GM12864 (cell line): ENCODE data around the gene FPR3.

Experiments
- DNase-seq: peaks from one replicate; pipeline ENCODE4 v3.0.0-alpha.2; 2011; ENCODE audit warnings: low read depth
- H3K4me3 ChIP-seq: 2 replicates; pipeline ENCODE4 v1.5.1; 2011; ENCODE audit warnings: mild to moderate bottlenecking, low read depth, low read length, control low read depth
- TF ChIP-seq, protein P1 (sequence below): IDR thresholded peaks from 2 replicates; pipeline ENCODE4 v1.5.1; 2011; ENCODE audit warnings: low read depth, mild to moderate bottlenecking, moderate library complexity, low read length, control low read depth, inconsistent platforms; ENCODE audit errors: missing control alignments

Gene FPR3

DNA sequence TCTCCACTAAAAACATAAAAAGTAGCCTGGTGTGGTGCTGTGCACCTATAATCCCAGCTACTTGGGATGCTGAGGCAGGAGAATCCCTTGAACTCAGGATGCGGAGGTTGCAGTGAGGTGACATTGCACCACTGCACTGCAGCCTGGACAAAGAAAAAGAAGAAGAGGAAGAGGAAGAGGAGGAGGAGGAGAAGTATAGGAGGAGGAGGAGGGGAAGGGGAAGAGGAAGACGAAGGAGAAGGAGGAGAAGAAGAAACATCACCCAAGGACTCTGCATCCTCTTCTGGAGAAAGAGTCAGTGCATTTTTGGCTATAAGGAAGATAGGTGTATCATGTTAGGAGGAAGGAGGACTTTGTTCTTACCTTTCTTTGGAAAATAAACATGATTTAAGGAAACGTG lies 13.0 kb upstream of the FPR3 start:
- no peak for DNase-seq
- no peak overlapping the region for H3K4me3 ChIP-seq
- TF ChIP-seq, protein P1, sequence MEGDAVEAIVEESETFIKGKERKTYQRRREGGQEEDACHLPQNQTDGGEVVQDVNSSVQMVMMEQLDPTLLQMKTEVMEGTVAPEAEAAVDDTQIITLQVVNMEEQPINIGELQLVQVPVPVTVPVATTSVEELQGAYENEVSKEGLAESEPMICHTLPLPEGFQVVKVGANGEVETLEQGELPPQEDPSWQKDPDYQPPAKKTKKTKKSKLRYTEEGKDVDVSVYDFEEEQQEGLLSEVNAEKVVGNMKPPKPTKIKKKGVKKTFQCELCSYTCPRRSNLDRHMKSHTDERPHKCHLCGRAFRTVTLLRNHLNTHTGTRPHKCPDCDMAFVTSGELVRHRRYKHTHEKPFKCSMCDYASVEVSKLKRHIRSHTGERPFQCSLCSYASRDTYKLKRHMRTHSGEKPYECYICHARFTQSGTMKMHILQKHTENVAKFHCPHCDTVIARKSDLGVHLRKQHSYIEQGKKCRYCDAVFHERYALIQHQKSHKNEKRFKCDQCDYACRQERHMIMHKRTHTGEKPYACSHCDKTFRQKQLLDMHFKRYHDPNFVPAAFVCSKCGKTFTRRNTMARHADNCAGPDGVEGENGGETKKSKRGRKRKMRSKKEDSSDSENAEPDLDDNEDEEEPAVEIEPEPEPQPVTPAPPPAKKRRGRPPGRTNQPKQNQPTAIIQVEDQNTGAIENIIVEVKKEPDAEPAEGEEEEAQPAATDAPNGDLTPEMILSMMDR: no peak

DNA sequence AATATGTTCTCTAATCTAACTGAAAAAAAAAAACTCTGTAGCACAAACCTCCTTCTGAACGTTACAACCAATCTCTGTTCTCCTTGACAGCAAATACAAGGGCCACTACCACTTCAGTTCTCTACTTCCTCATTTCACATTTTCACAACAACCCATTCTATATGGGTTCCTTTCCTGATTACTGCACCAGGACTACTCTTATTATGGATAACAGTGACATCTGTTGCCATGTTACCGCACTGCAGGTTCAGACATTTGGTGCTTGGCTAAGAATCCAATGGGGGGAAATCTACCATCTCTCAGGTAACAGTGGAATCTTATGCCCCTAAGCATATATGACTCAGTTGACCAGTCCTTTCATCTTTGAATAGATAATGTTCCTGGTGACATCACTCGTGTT lies 11.6 kb upstream of the FPR3 start:
- TF ChIP-seq, protein P1: peak; percentile 7
- no peak overlapping the region for H3K4me3 ChIP-seq
- DNase-seq: no peak

DNA sequence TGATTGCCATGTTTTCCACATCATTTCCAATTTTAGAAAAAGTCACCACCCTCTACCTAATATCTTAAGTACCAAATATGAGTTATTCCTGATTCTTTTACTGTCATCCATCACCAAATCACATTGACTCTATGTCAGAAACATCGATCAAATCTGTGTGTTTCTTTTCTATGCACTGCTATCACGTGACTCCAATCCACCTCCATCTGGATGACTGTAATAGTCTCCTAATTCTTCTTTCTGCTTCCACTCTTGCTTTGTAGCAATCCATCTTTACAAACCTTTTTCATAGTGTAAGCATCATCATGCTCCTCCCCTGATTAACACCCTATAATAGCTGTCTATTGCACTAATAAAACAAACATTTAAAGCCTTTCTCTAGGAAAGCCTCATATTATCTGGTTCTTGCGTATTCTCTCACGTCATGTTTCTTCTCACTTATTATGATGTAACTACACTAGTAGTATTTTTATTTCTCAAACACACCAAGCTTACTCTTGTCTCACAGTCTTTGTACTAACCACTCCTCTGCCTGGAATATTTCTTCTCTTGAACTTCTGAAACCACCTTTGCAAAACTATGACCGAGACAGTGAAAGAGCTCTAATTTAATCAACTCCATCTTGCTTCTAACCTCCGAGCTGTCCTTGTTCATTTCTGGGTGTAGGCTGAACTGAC lies 10.7 kb upstream of the FPR3 start:
- TF ChIP-seq, protein P1: no peak
- no peak overlapping the region for H3K4me3 ChIP-seq
- DNase-seq: no peak

DNA sequence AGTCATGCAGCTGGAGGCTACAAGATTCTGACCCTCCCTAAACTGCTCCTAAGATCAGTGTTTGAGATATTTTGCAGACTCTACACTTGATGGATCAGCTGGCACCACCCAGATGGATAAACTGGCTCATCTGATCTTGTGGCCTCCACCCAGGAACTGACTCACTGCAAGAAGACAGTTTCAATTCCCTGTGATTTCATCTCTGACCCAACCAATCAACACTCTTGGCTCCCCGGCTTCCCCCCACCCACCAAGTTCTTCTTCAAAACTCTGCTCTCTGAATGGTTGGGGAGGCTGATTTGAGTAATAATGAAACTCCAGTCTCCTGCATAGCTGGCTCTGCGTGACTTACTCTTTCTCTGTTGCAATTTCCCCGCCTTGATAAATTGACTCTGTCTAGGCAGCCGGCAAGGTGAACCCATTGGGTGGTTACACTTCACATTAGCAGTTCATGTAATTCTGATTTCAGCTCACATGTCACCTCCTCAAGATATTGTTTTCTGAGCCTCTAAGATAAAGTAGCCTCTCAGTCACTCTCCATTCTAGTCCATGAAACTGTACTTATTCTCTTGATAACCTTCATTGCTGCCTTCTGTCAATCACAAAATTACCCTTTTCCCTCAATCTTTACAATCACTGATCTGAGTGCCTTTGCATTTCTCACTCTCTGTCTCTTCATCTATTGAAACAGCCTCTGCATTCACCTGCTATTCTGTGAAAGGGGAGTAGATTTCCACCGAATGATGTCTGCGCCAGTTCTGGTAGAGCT lies 9.9 kb upstream of the FPR3 start:
- peak; percentile 29 for DNase-seq
- TF ChIP-seq, protein P1: no peak
- no peak overlapping the region for H3K4me3 ChIP-seq

DNA sequence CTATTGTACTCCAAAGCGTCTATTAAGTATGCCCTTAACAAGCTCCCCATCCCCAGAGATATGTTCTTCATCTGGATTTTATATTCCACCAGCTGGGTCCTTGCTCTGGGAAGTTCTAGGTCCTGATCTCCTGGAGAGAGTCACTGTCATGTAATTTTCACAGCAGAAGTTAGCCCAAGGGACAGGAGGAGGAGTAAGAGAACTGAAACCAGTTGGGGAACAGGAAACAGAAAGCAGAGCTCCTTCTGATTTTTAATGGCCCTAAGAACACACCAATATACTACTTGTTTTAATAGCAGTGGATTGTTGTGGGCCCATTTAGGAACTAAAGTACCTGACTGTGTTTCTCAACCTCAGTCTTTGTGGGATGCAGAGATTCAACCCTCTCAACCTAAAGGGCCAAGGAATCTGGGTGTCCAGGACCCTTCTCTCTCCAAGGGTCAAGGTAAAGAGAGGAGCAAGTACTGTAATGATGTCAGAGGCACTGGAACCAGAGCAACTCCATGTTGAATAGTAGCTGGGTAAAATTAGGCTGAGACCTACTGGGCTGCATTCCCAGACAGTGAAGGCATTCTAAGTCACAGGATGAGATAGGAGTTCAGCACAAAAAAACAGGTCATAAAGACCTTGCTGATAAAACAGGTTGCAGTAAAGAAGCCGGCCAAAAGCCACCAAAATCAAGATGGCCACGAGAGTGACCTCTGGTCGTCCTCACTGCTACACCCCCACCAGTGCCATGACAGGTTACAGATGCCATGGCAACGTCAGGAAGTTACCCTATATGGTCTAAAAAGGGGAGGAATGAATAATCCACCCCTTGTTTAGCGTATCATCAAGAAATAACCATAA lies 8.1 kb upstream of the FPR3 start:
- DNase-seq: no peak
- no peak overlapping the region for H3K4me3 ChIP-seq

DNA sequence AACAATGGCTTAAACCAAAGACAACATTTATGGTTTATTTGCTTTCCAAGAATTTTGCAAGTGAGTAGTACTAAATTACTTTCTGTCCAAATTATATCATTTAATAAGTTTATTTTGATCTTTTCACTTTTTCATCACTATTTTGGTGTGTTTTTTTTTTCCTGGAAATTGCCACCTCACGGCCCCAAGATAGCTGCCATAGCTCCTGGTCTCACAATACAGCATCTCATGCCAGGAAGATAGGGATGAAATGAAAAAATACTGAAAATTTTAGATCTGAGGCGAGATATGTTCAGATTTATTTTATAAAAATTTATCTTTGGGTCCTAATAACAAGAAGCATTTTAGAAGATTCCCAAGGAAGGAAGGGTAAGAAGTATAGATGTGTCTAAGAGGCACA lies 6.9 kb upstream of the FPR3 start:
- no peak for DNase-seq
- no peak overlapping the region for H3K4me3 ChIP-seq
- TF ChIP-seq, protein P1: no peak

More for the DNA sequence above, 8.1 kb upstream of the FPR3 start:
- TF ChIP-seq, protein P1: no peak
